Ishikawa (cell line): ENCODE measurements around the gene SLC46A2.
A peak's percentile ranks its signal among the peaks of the same experiment; 100 is the strongest.

ENCODE experiments used
- CEBPB ChIP-seq: IDR thresholded peaks from 2 replicates; pipeline ENCODE4 v1.6.1; 2012
- CREB1 ChIP-seq: IDR thresholded peaks from 2 replicates; pipeline ENCODE4 v1.6.1; 2012; ENCODE audit warnings: low read depth
- EGR1 ChIP-seq: IDR thresholded peaks from 2 replicates; pipeline ENCODE4 v1.6.1; 2012
- EP300 ChIP-seq: IDR thresholded peaks from 2 replicates; pipeline ENCODE4 v1.6.1; 2012; ENCODE audit warnings: borderline replicate concordance
- FOXM1 ChIP-seq: IDR thresholded peaks from 2 replicates; pipeline ENCODE4 v1.6.1; 2012; ENCODE audit warnings: low read depth, borderline replicate concordance
- NFIC ChIP-seq: IDR thresholded peaks from 2 replicates; pipeline ENCODE4 v1.6.1; 2012
- RAD21 ChIP-seq: IDR thresholded peaks from 2 replicates; pipeline ENCODE4 v1.6.1; 2012; ENCODE audit warnings: low read depth
- TAF1 ChIP-seq: IDR thresholded peaks from 2 replicates; pipeline ENCODE4 v1.6.1; 2012; ENCODE audit warnings: low read depth, mild to moderate bottlenecking
- TCF12 ChIP-seq: IDR thresholded peaks from 2 replicates; pipeline ENCODE4 v1.6.1; 2012; ENCODE audit warnings: low read depth
- TEAD4 ChIP-seq: IDR thresholded peaks from 2 replicates; pipeline ENCODE4 v1.6.1; 2012
- YY1 ChIP-seq: IDR thresholded peaks from 2 replicates; pipeline ENCODE4 v1.6.1; 2012; ENCODE audit warnings: low read depth
- ZBTB7A ChIP-seq: IDR thresholded peaks from 2 replicates; pipeline ENCODE4 v1.6.1; 2012; ENCODE audit warnings: low read depth
- TF ChIP-seq, protein P1 (sequence below): IDR thresholded peaks from 2 replicates; pipeline ENCODE4 v1.6.1; 2012
- TF ChIP-seq, protein P2 (sequence below): IDR thresholded peaks from 2 replicates; pipeline ENCODE4 v1.6.1; 2012
- TF ChIP-seq, protein P3 (sequence below): IDR thresholded peaks from 2 replicates; pipeline ENCODE4 v1.6.1; 2012; ENCODE audit warnings: low read depth, mild to moderate bottlenecking

SLC46A2 gene

GRCh38 chr9:112868461-112868860 lies 22.2 kb downstream of the SLC46A2 start:
- no peak for TF ChIP-seq CEBPB
- TF ChIP-seq TCF12 = no peak
- TF ChIP-seq ZBTB7A = no peak
- TF ChIP-seq TAF1 = no peak
- TF ChIP-seq, protein P1, sequence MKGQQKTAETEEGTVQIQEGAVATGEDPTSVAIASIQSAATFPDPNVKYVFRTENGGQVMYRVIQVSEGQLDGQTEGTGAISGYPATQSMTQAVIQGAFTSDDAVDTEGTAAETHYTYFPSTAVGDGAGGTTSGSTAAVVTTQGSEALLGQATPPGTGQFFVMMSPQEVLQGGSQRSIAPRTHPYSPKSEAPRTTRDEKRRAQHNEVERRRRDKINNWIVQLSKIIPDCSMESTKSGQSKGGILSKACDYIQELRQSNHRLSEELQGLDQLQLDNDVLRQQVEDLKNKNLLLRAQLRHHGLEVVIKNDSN = no peak
- TF ChIP-seq EGR1 = no peak
- TF ChIP-seq FOXM1 = no peak
- no peak for TF ChIP-seq CREB1
- no peak for TF ChIP-seq TEAD4
- TF ChIP-seq, protein P2, sequence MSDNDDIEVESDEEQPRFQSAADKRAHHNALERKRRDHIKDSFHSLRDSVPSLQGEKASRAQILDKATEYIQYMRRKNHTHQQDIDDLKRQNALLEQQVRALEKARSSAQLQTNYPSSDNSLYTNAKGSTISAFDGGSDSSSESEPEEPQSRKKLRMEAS = no peak
- TF ChIP-seq, protein P3, sequence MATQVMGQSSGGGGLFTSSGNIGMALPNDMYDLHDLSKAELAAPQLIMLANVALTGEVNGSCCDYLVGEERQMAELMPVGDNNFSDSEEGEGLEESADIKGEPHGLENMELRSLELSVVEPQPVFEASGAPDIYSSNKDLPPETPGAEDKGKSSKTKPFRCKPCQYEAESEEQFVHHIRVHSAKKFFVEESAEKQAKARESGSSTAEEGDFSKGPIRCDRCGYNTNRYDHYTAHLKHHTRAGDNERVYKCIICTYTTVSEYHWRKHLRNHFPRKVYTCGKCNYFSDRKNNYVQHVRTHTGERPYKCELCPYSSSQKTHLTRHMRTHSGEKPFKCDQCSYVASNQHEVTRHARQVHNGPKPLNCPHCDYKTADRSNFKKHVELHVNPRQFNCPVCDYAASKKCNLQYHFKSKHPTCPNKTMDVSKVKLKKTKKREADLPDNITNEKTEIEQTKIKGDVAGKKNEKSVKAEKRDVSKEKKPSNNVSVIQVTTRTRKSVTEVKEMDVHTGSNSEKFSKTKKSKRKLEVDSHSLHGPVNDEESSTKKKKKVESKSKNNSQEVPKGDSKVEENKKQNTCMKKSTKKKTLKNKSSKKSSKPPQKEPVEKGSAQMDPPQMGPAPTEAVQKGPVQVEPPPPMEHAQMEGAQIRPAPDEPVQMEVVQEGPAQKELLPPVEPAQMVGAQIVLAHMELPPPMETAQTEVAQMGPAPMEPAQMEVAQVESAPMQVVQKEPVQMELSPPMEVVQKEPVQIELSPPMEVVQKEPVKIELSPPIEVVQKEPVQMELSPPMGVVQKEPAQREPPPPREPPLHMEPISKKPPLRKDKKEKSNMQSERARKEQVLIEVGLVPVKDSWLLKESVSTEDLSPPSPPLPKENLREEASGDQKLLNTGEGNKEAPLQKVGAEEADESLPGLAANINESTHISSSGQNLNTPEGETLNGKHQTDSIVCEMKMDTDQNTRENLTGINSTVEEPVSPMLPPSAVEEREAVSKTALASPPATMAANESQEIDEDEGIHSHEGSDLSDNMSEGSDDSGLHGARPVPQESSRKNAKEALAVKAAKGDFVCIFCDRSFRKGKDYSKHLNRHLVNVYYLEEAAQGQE = no peak

DNA sequence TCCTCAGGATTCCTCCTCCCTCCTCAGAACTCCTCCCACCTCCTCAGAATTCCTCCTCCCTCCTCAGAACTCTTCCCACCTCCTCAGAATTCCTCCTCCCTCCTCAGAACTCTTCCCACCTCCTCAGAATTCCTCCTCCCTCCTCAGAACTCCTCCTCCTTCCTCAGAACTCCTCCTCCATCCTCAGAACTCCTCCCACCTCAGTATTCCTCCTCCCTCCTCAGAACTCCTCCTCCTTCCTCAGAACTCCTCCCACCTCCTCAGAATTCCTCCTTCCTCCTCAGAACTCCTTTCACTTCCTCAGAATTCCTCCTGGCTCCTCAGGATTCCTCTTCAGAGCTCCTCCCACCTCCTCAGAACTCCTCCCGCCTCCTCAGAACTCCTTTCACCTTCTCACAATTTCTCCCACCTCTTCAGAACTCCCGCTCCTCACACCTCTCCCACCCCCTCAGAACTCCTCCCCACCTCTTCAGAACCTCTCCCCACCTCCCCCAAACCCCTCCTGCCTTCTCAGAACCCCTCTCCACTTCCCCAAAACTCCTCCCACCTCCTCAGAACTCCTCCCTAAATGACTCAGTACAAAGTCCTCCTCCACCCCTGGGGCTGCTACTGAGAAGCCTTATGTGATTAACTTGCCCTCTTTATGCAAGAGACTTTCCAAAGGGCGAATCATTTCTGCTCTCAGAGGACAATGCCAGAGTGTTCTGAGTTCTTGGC lies 23.2 kb downstream of the SLC46A2 start:
- no peak for TF ChIP-seq ZBTB7A
- TF ChIP-seq, protein P3 = peak; percentile 39; the same call in 1 of the 2 replicates

GRCh38 chr9:112866662-112867274 lies 23.9 kb downstream of the SLC46A2 start:
- no peak for TF ChIP-seq RAD21
- no peak for TF ChIP-seq TEAD4
- TF ChIP-seq CREB1 = no peak
- TF ChIP-seq NFIC = no peak
- no peak for TF ChIP-seq YY1
- TF ChIP-seq TAF1 = no peak
- no peak for TF ChIP-seq TCF12
- TF ChIP-seq, protein P1 = no peak
- TF ChIP-seq ZBTB7A = no peak
- TF ChIP-seq EP300 = no peak
- TF ChIP-seq, protein P3 = no peak
- TF ChIP-seq, protein P2 = no peak
- no peak for TF ChIP-seq FOXM1
- TF ChIP-seq EGR1 = no peak
- no peak for TF ChIP-seq CEBPB

DNA sequence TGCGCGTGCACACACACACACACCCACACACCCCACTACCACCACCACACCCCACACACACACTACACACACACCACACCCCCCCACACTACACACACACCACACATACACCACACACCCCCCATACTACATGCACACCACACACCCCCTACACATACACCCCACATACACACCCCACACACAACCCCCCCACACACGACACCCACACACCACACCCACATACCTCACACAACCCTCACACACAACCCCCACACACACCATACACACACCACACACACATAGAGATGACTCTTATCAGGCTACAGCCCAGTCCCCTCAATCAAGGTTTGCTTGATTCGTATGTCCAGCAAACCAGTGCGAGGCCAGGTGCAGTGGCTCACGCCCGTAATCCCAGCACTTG lies 25.7 kb downstream of the SLC46A2 start:
- TF ChIP-seq, protein P3 = no peak
- no peak for TF ChIP-seq CEBPB
- TF ChIP-seq FOXM1 = no peak
- TF ChIP-seq, protein P1 = no peak
- TF ChIP-seq EP300 = no peak
- no peak for TF ChIP-seq RAD21
- no peak for TF ChIP-seq TCF12
- no peak for TF ChIP-seq TEAD4
- no peak for TF ChIP-seq CREB1
